ENCODE data around the gene DLD. TPM values are rescaled to one million over a fixed set of nuclear protein-coding genes. Genes with fewer than 3 reads are reported as not detected.

Gene DLD
- total and polyA plus RNA-seq, 2 experiments from 2014 or later: 38.1 to 76.2 TPM

DNA sequence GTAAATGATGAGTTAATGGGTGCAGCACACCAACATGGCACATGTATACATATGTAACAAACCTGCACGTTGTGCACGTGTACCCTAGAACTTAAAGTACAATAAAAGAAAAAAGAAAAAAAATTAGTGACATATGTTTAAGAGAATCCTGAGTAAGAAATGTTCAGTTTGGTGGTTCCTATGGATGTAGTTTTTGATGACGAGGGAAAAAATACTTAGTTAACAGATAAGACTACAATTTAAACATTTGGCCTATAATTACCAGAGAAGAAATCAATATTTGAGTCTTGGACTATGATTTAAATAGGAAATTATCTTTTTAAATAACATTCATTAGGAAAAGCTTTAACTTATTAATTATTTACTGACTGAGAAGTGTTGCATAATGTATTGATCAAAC lies 48.8 kb upstream of the DLD start:
- peaks cover 10% of the 10 kb centered on the region for H3K9me3 Mint-ChIP-seq
- TF ChIP-seq NANOG (IDR thresholded peaks at IDR 0.05; ENCODE audit: borderline replicate concordance): no peak
- no peak for TF ChIP-seq POLR2AphosphoS5 (IDR thresholded peaks at IDR 0.05; ENCODE audit: low read depth)
- TF ChIP-seq ZNF331 (CRISPR knock-in tag; IDR thresholded peaks at IDR 0.05; ENCODE audit: low read depth): no peak
- no peak for TF ChIP-seq ZNF114 (CRISPR knock-in tag; IDR thresholded peaks at IDR 0.05)
- TF ChIP-seq, protein P1, sequence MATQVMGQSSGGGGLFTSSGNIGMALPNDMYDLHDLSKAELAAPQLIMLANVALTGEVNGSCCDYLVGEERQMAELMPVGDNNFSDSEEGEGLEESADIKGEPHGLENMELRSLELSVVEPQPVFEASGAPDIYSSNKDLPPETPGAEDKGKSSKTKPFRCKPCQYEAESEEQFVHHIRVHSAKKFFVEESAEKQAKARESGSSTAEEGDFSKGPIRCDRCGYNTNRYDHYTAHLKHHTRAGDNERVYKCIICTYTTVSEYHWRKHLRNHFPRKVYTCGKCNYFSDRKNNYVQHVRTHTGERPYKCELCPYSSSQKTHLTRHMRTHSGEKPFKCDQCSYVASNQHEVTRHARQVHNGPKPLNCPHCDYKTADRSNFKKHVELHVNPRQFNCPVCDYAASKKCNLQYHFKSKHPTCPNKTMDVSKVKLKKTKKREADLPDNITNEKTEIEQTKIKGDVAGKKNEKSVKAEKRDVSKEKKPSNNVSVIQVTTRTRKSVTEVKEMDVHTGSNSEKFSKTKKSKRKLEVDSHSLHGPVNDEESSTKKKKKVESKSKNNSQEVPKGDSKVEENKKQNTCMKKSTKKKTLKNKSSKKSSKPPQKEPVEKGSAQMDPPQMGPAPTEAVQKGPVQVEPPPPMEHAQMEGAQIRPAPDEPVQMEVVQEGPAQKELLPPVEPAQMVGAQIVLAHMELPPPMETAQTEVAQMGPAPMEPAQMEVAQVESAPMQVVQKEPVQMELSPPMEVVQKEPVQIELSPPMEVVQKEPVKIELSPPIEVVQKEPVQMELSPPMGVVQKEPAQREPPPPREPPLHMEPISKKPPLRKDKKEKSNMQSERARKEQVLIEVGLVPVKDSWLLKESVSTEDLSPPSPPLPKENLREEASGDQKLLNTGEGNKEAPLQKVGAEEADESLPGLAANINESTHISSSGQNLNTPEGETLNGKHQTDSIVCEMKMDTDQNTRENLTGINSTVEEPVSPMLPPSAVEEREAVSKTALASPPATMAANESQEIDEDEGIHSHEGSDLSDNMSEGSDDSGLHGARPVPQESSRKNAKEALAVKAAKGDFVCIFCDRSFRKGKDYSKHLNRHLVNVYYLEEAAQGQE (IDR thresholded peaks at IDR 0.05; ENCODE audit: unreplicated experiment): no peak
- TF ChIP-seq, protein P2, sequence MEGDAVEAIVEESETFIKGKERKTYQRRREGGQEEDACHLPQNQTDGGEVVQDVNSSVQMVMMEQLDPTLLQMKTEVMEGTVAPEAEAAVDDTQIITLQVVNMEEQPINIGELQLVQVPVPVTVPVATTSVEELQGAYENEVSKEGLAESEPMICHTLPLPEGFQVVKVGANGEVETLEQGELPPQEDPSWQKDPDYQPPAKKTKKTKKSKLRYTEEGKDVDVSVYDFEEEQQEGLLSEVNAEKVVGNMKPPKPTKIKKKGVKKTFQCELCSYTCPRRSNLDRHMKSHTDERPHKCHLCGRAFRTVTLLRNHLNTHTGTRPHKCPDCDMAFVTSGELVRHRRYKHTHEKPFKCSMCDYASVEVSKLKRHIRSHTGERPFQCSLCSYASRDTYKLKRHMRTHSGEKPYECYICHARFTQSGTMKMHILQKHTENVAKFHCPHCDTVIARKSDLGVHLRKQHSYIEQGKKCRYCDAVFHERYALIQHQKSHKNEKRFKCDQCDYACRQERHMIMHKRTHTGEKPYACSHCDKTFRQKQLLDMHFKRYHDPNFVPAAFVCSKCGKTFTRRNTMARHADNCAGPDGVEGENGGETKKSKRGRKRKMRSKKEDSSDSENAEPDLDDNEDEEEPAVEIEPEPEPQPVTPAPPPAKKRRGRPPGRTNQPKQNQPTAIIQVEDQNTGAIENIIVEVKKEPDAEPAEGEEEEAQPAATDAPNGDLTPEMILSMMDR (conservative IDR thresholded peaks at IDR 0.05; ENCODE audit: low read depth in 2 of 2): no peak
- TF ChIP-seq EZH2phosphoT487 (IDR thresholded peaks at IDR 0.05; ENCODE audit: unreplicated experiment): no peak
- no peak for TF ChIP-seq STAT1 (IDR thresholded peaks at IDR 0.05; ENCODE audit: unreplicated experiment)
- TF ChIP-seq, protein P3, sequence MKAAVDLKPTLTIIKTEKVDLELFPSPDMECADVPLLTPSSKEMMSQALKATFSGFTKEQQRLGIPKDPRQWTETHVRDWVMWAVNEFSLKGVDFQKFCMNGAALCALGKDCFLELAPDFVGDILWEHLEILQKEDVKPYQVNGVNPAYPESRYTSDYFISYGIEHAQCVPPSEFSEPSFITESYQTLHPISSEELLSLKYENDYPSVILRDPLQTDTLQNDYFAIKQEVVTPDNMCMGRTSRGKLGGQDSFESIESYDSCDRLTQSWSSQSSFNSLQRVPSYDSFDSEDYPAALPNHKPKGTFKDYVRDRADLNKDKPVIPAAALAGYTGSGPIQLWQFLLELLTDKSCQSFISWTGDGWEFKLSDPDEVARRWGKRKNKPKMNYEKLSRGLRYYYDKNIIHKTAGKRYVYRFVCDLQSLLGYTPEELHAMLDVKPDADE (IDR thresholded peaks at IDR 0.05): no peak
- TF ChIP-seq CREB1 (CRISPR knock-in tag; IDR thresholded peaks at IDR 0.05; ENCODE audit: low read depth): no peak
- TF ChIP-seq ZNF462 (CRISPR knock-in tag; IDR thresholded peaks at IDR 0.05): no peak
- no peak for TF ChIP-seq EZH2 (IDR thresholded peaks at IDR 0.05; ENCODE audit: low read depth, unreplicated experiment)
- TF ChIP-seq JUNB (IDR thresholded peaks at IDR 0.05; ENCODE audit: unreplicated experiment): no peak

More for the DNA sequence above, 48.8 kb upstream of the DLD start:
- H3K36me3 Mint-ChIP-seq (ENCODE audit: low read depth): 0 out of 3 replicates have a peak, but pooled peaks cover 5% of the 10 kb centered on the region
- Histone ChIP-seq H3K79me2 (replicated peaks; ENCODE audit: insufficient read depth) (no peaks in the 10 kb centered on the region), H2AFZ (no peak overlapping the region), H3F3A (replicated peaks; ENCODE audit: low read depth) (no peaks in the 10 kb centered on the region), H3K4me2 (no peak overlapping the region), H3K9me2 (ENCODE audit: insufficient read depth) (no peaks in the 10 kb centered on the region), H3K27ac (ENCODE audit: low read depth) (no peak overlapping the region), H3K4me3 (no peak overlapping the region), H4K20me1 (replicated peaks; ENCODE audit: insufficient read depth) (no peaks in the 10 kb centered on the region), H3K36me3 (ENCODE audit: insufficient read depth) (no peaks in the 10 kb centered on the region), H3K27me3 (ENCODE audit: insufficient read depth) (no peaks in the 10 kb centered on the region), H3K4me1 (ENCODE audit: insufficient read depth) (no peaks in the 10 kb centered on the region)
- no peak overlapping the region for H3K27ac Mint-ChIP-seq
- ATAC-seq: no peak
- no peaks in the 10 kb centered on the region for H3K4me1 Mint-ChIP-seq
- no peak for DNase-seq (ENCODE audit: low spot score)
- H3K4me3 Mint-ChIP-seq: no peak overlapping the region
- no peaks in the 10 kb centered on the region for H3K27me3 Mint-ChIP-seq (ENCODE audit: insufficient read depth, low read depth, poor library complexity)

All from GM23338 (cell line).